Measurements from ENCODE around the gene TSPYL2.

TSPYL2 gene

GRCh38 chrX:53080628-53081580 lies 1.3 kb upstream of the TSPYL2 start:
- peak; percentile 20 for DNase-seq

- no peak for DNase-seq
Measured at GRCh38 chrX:53082773-53083616, 828 bp downstream of the TSPYL2 start.

- no peak for DNase-seq
Measured at GRCh38 chrX:53084043-53084570, 1.9 kb downstream of the TSPYL2 start.

GRCh38 chrX:53084863-53085262 lies 2.7 kb downstream of the TSPYL2 start:
- DNase-seq, result no peak

- no peak for DNase-seq
Measured at GRCh38 chrX:53085661-53086229, 3.6 kb downstream of the TSPYL2 start.

- no peak for DNase-seq
Measured at GRCh38 chrX:53086464-53086863, 4.3 kb downstream of the TSPYL2 start.

GRCh38 chrX:53087388-53087831 lies 5.2 kb downstream of the TSPYL2 start:
- DNase-seq, result no peak

GRCh38 chrX:53088136-53088974 lies 6.2 kb downstream of the TSPYL2 start:
- peak; percentile 82 for DNase-seq

GRCh38 chrX:53089224-53089842 lies 7.2 kb downstream of the TSPYL2 start:
- DNase-seq, result peak; percentile 28

GRCh38 chrX:53089925-53090324 lies 7.8 kb downstream of the TSPYL2 start:
- DNase-seq, result no peak

- no peak for DNase-seq
Measured at GRCh38 chrX:53091354-53091753, 9.2 kb downstream of the TSPYL2 start.

- DNase-seq, result peak; percentile 75
Measured at GRCh38 chrX:53093177-53093655, 11.0 kb downstream of the TSPYL2 start.

GRCh38 chrX:53093748-53094581 lies 11.8 kb downstream of the TSPYL2 start, which contains the start of gene KANTR:
KANTR (plus strand) TSS chrX:53094142; CDS start chrX:53124273, 30,131 bp downstream.
- peak; percentile 71 for DNase-seq

GRCh38 chrX:53094582-53094905 lies 12.4 kb downstream of the TSPYL2 start:
- no peak for DNase-seq

- no peak for DNase-seq
Measured at GRCh38 chrX:53095796-53096195, 13.6 kb downstream of the TSPYL2 start.

- no peak for DNase-seq
Measured at GRCh38 chrX:53114864-53115549, 32.8 kb downstream of the TSPYL2 start.

- no peak for DNase-seq
Measured at GRCh38 chrX:53115550-53115874, 33.3 kb downstream of the TSPYL2 start.

- DNase-seq, result no peak
Measured at GRCh38 chrX:53116101-53116500, 33.9 kb downstream of the TSPYL2 start.

GRCh38 chrX:53122013-53122412 lies 39.8 kb downstream of the TSPYL2 start:
- no peak for DNase-seq

GRCh38 chrX:53125506-53125905 lies 43.3 kb downstream of the TSPYL2 start:
- DNase-seq, result no peak
